ENCODE measurements around the gene SSR4.

SSR4 gene

GRCh38 chrX:153845195-153845594, 50.7 kb downstream of the SSR4 start:
- ChIA-PET CTCF (interaction anchor here (1.1 kb wide), 1 partner anchor 102 kb away, joined by 7 read pairs; no protein-coding TSS in a partner anchor), POLR2A (no interaction called here)
- Histone ChIP-seq H3K4me1 (ENCODE audit: control insufficient read depth, insufficient read depth, low read length) (no peaks in the 10 kb centered on the region), H3K36me3 (ENCODE audit: control insufficient read depth in 2 of 2, insufficient read depth in 1 of 2, low read length in 2 of 2) (no peaks in the 10 kb centered on the region), H3K27ac (ENCODE audit: extremely low read depth, low read depth, low read length) (no peak overlapping the region), H3K9me3 (ENCODE audit: control insufficient read depth, insufficient read depth, low read depth, low read length) (no peaks in the 10 kb centered on the region), H3K4me3 (ENCODE audit: low read depth, low read length) (no peak overlapping the region)
- TF ChIP-seq SP3 (tag by site-specific recombination; IDR thresholded peaks at IDR 0.05): no peak
- no peak for TF ChIP-seq AEBP2 (tag by site-specific recombination; IDR thresholded peaks at IDR 0.05; ENCODE audit: borderline replicate concordance)
- no peak for TF ChIP-seq ZFHX2 (tag by site-specific recombination; conservative IDR thresholded peaks at IDR 0.05)

- POLR2A ChIA-PET: interaction anchor here (0.6 kb wide), 1 partner anchor 188 kb away, joined by 3 read pairs; no protein-coding TSS in a partner anchor
- Histone ChIP-seq H3K36me3 (ENCODE audit: control insufficient read depth in 2 of 2, insufficient read depth in 1 of 2, low read length in 2 of 2) (no peaks in the 10 kb centered on the region), H3K4me1 (ENCODE audit: control insufficient read depth, insufficient read depth, low read length) (no peaks in the 10 kb centered on the region), H3K4me3 (ENCODE audit: low read depth, low read length) (no peak overlapping the region), H3K27ac (ENCODE audit: extremely low read depth, low read depth, low read length) (no peak overlapping the region), H3K9me3 (ENCODE audit: control insufficient read depth, insufficient read depth, low read depth, low read length) (no peaks in the 10 kb centered on the region)
- CTCF ChIA-PET: interaction anchor here (0.9 to 1.1 kb wide), 2 partner anchors 101 to 199 kb away, joined by 3 to 7 read pairs; partner anchors contain the start of gene DUSP9
- TF ChIP-seq HOXA7 (CRISPR knock-in tag; IDR thresholded peaks at IDR 0.05; ENCODE audit: borderline replicate concordance) (no peak), KLF7 (tag by site-specific recombination; IDR thresholded peaks at IDR 0.05; ENCODE audit: borderline replicate concordance) (no peak), PRDM2 (tag by site-specific recombination; IDR thresholded peaks at IDR 0.05; ENCODE audit: borderline replicate concordance) (no peak), ZBTB10 (tag by site-specific recombination; IDR thresholded peaks at IDR 0.05) (no peak), KLF9 (tag by site-specific recombination; IDR thresholded peaks at IDR 0.05; ENCODE audit: low read depth) (no peak), ZNF677 (tag by site-specific recombination; IDR thresholded peaks at IDR 0.05) (no peak)
Measured at GRCh38 chrX:153845842-153846241, 51.4 kb downstream of the SSR4 start.
